ENCODE data around the gene CBFA2T3.

- no peak for TF ChIP-seq MAX (IDR thresholded peaks at IDR 0.05)
- no peak for TF ChIP-seq CTCF (IDR thresholded peaks at IDR 0.05; ENCODE audit: control extremely low read depth in 1 of 3, insufficient read depth in 1 of 3, low read depth in 1 of 3, low read length in 3 of 3)
- no peak for TF ChIP-seq TCF12 (IDR thresholded peaks at IDR 0.05; ENCODE audit: low read depth, low read length)
Measured at GRCh38 chr16:88953003-88953690, 23.9 kb downstream of the CBFA2T3 start.
